Measurements from ENCODE around the gene CERS3. TPM values are rescaled to one million over a fixed set of nuclear protein-coding genes. Genes with fewer than 3 reads are reported as not detected.

The CERS3 gene
- total RNA-seq, 1 donor from 2014 or later, result 0.52 TPM

GRCh38 chr15:100560323-100560722 lies 31.6 kb upstream of the CERS3 start:
- no peak overlapping the region for H3K4me3 ChIP-seq (ENCODE audit: low read length in 3 of 3)
- no peaks in the 10 kb centered on the region for H3K27me3 ChIP-seq (ENCODE audit: control insufficient read depth in 3 of 3, insufficient read depth in 3 of 3, low read length in 3 of 3)
- H3K4me1 ChIP-seq (ENCODE audit: control insufficient read depth in 3 of 3, insufficient read depth in 3 of 3, low read length in 3 of 3), result peaks cover 0 to 3% (median 0%) of the 10 kb centered on the region in 3 donors
- H3K36me3 ChIP-seq (ENCODE audit: control insufficient read depth in 3 of 3, insufficient read depth in 3 of 3, low read length in 3 of 3), result no peaks in the 10 kb centered on the region
- H3K9me3 ChIP-seq (ENCODE audit: control insufficient read depth in 3 of 3, low read length in 3 of 3), result no peaks in the 10 kb centered on the region
- no peak overlapping the region for H3K9ac ChIP-seq (ENCODE audit: low read depth in 1 of 3, low read length in 3 of 3)
- H3K27ac ChIP-seq (ENCODE audit: low read depth, low read length), result no peak overlapping the region

GRCh38 chr15:100559330-100559729 lies 30.6 kb upstream of the CERS3 start:
- Histone ChIP-seq H3K9ac (ENCODE audit: low read depth in 1 of 3, low read length in 3 of 3) (no peak overlapping the region), H3K27me3 (ENCODE audit: control insufficient read depth in 3 of 3, insufficient read depth in 3 of 3, low read length in 3 of 3) (no peaks in the 10 kb centered on the region), H3K27ac (ENCODE audit: low read depth, low read length) (no peak overlapping the region), H3K36me3 (ENCODE audit: control insufficient read depth in 3 of 3, insufficient read depth in 3 of 3, low read length in 3 of 3) (no peaks in the 10 kb centered on the region), H3K4me3 (ENCODE audit: low read length in 3 of 3) (no peak overlapping the region), H3K4me1 (ENCODE audit: control insufficient read depth in 3 of 3, insufficient read depth in 3 of 3, low read length in 3 of 3) (peaks cover 0 to 3% (median 0%) of the 10 kb centered on the region in 3 donors), H3K9me3 (ENCODE audit: control insufficient read depth in 3 of 3, low read length in 3 of 3) (no peaks in the 10 kb centered on the region)

- Histone ChIP-seq H3K4me1 (ENCODE audit: control insufficient read depth in 3 of 3, insufficient read depth in 3 of 3, low read length in 3 of 3) (peaks cover 0 to 3% (median 0%) of the 10 kb centered on the region in 3 donors), H3K27me3 (ENCODE audit: control insufficient read depth in 3 of 3, insufficient read depth in 3 of 3, low read length in 3 of 3) (no peaks in the 10 kb centered on the region), H3K9me3 (ENCODE audit: control insufficient read depth in 3 of 3, low read length in 3 of 3) (no peaks in the 10 kb centered on the region), H3K9ac (ENCODE audit: low read depth in 1 of 3, low read length in 3 of 3) (no peak overlapping the region), H3K27ac (ENCODE audit: low read depth, low read length) (no peak overlapping the region), H3K4me3 (ENCODE audit: low read length in 3 of 3) (no peak overlapping the region), H3K36me3 (ENCODE audit: control insufficient read depth in 3 of 3, insufficient read depth in 3 of 3, low read length in 3 of 3) (no peaks in the 10 kb centered on the region)
These were observed 30.1 kb upstream of the CERS3 start for GRCh38 chr15:100558771-100559254.

- Histone ChIP-seq H3K27me3 (ENCODE audit: control insufficient read depth in 3 of 3, insufficient read depth in 3 of 3, low read length in 3 of 3) (no peaks in the 10 kb centered on the region), H3K9me3 (ENCODE audit: control insufficient read depth in 3 of 3, low read length in 3 of 3) (no peaks in the 10 kb centered on the region), H3K36me3 (ENCODE audit: control insufficient read depth in 3 of 3, insufficient read depth in 3 of 3, low read length in 3 of 3) (no peaks in the 10 kb centered on the region), H3K27ac (ENCODE audit: low read depth, low read length) (no peak overlapping the region), H3K9ac (ENCODE audit: low read depth in 1 of 3, low read length in 3 of 3) (no peak overlapping the region), H3K4me3 (ENCODE audit: low read length in 3 of 3) (no peak overlapping the region), H3K4me1 (ENCODE audit: control insufficient read depth in 3 of 3, insufficient read depth in 3 of 3, low read length in 3 of 3) (no peaks in the 10 kb centered on the region)
These were observed 24.7 kb upstream of the CERS3 start for GRCh38 chr15:100553468-100553867.

GRCh38 chr15:100547961-100548360 lies 19.2 kb upstream of the CERS3 start:
- no peaks in the 10 kb centered on the region for H3K4me1 ChIP-seq (ENCODE audit: control insufficient read depth in 3 of 3, insufficient read depth in 3 of 3, low read length in 3 of 3)
- H3K9ac ChIP-seq (ENCODE audit: low read depth in 1 of 3, low read length in 3 of 3), result no peak overlapping the region
- no peak overlapping the region for H3K4me3 ChIP-seq (ENCODE audit: low read length in 3 of 3)
- peaks cover 0 to 7% (median 0%) of the 10 kb centered on the region in 3 donors for H3K27me3 ChIP-seq (ENCODE audit: control insufficient read depth in 3 of 3, insufficient read depth in 3 of 3, low read length in 3 of 3)
- no peaks in the 10 kb centered on the region for H3K9me3 ChIP-seq (ENCODE audit: control insufficient read depth in 3 of 3, low read length in 3 of 3)
- H3K27ac ChIP-seq (ENCODE audit: low read depth, low read length), result no peak overlapping the region
- no peaks in the 10 kb centered on the region for H3K36me3 ChIP-seq (ENCODE audit: control insufficient read depth in 3 of 3, insufficient read depth in 3 of 3, low read length in 3 of 3)

GRCh38 chr15:100544946-100545345 lies 16.2 kb upstream of the CERS3 start:
- Histone ChIP-seq H3K9ac (ENCODE audit: low read depth in 1 of 3, low read length in 3 of 3) (no peak overlapping the region), H3K27ac (ENCODE audit: low read depth, low read length) (no peak overlapping the region), H3K27me3 (ENCODE audit: control insufficient read depth in 3 of 3, insufficient read depth in 3 of 3, low read length in 3 of 3) (peaks cover 0 to 7% (median 0%) of the 10 kb centered on the region in 3 donors), H3K4me1 (ENCODE audit: control insufficient read depth in 3 of 3, insufficient read depth in 3 of 3, low read length in 3 of 3) (no peaks in the 10 kb centered on the region), H3K4me3 (ENCODE audit: low read length in 3 of 3) (no peak overlapping the region), H3K9me3 (ENCODE audit: control insufficient read depth in 3 of 3, low read length in 3 of 3) (no peaks in the 10 kb centered on the region), H3K36me3 (ENCODE audit: control insufficient read depth in 3 of 3, insufficient read depth in 3 of 3, low read length in 3 of 3) (no peaks in the 10 kb centered on the region)

GRCh38 chr15:100544338-100544841 lies 15.6 kb upstream of the CERS3 start:
- no peak overlapping the region for H3K9ac ChIP-seq (ENCODE audit: low read depth in 1 of 3, low read length in 3 of 3)
- peaks cover 0 to 7% (median 0%) of the 10 kb centered on the region in 3 donors for H3K27me3 ChIP-seq (ENCODE audit: control insufficient read depth in 3 of 3, insufficient read depth in 3 of 3, low read length in 3 of 3)
- no peaks in the 10 kb centered on the region for H3K4me1 ChIP-seq (ENCODE audit: control insufficient read depth in 3 of 3, insufficient read depth in 3 of 3, low read length in 3 of 3)
- H3K4me3 ChIP-seq (ENCODE audit: low read length in 3 of 3), result no peak overlapping the region
- H3K9me3 ChIP-seq (ENCODE audit: control insufficient read depth in 3 of 3, low read length in 3 of 3), result no peaks in the 10 kb centered on the region
- no peaks in the 10 kb centered on the region for H3K36me3 ChIP-seq (ENCODE audit: control insufficient read depth in 3 of 3, insufficient read depth in 3 of 3, low read length in 3 of 3)
- no peak overlapping the region for H3K27ac ChIP-seq (ENCODE audit: low read depth, low read length)

GRCh38 chr15:100542290-100542689 lies 13.5 kb upstream of the CERS3 start:
- H3K9me3 ChIP-seq (ENCODE audit: control insufficient read depth in 3 of 3, low read length in 3 of 3), result no peaks in the 10 kb centered on the region
- no peaks in the 10 kb centered on the region for H3K36me3 ChIP-seq (ENCODE audit: control insufficient read depth in 3 of 3, insufficient read depth in 3 of 3, low read length in 3 of 3)
- H3K9ac ChIP-seq (ENCODE audit: low read depth in 1 of 3, low read length in 3 of 3), result no peak overlapping the region
- H3K27me3 ChIP-seq (ENCODE audit: control insufficient read depth in 3 of 3, insufficient read depth in 3 of 3, low read length in 3 of 3), result peaks cover 0 to 7% (median 0%) of the 10 kb centered on the region in 3 donors
- H3K27ac ChIP-seq (ENCODE audit: low read depth, low read length), result no peak overlapping the region
- no peaks in the 10 kb centered on the region for H3K4me1 ChIP-seq (ENCODE audit: control insufficient read depth in 3 of 3, insufficient read depth in 3 of 3, low read length in 3 of 3)
- no peak overlapping the region for H3K4me3 ChIP-seq (ENCODE audit: low read length in 3 of 3)

- Histone ChIP-seq H3K27ac (ENCODE audit: low read depth, low read length) (no peak overlapping the region), H3K4me3 (ENCODE audit: low read length in 3 of 3) (no peak overlapping the region), H3K9ac (ENCODE audit: low read depth in 1 of 3, low read length in 3 of 3) (no peak overlapping the region), H3K9me3 (ENCODE audit: control insufficient read depth in 3 of 3, low read length in 3 of 3) (no peaks in the 10 kb centered on the region), H3K27me3 (ENCODE audit: control insufficient read depth in 3 of 3, insufficient read depth in 3 of 3, low read length in 3 of 3) (no peaks in the 10 kb centered on the region), H3K4me1 (ENCODE audit: control insufficient read depth in 3 of 3, insufficient read depth in 3 of 3, low read length in 3 of 3) (no peaks in the 10 kb centered on the region), H3K36me3 (ENCODE audit: control insufficient read depth in 3 of 3, insufficient read depth in 3 of 3, low read length in 3 of 3) (no peaks in the 10 kb centered on the region)
These were observed 8.6 kb upstream of the CERS3 start for GRCh38 chr15:100537331-100537730.

GRCh38 chr15:100536733-100537132 lies 8.0 kb upstream of the CERS3 start:
- Histone ChIP-seq H3K9ac (ENCODE audit: low read depth in 1 of 3, low read length in 3 of 3) (no peak overlapping the region), H3K27ac (ENCODE audit: low read depth, low read length) (no peak overlapping the region), H3K36me3 (ENCODE audit: control insufficient read depth in 3 of 3, insufficient read depth in 3 of 3, low read length in 3 of 3) (no peaks in the 10 kb centered on the region), H3K9me3 (ENCODE audit: control insufficient read depth in 3 of 3, low read length in 3 of 3) (no peaks in the 10 kb centered on the region), H3K4me3 (ENCODE audit: low read length in 3 of 3) (no peak overlapping the region), H3K27me3 (ENCODE audit: control insufficient read depth in 3 of 3, insufficient read depth in 3 of 3, low read length in 3 of 3) (no peaks in the 10 kb centered on the region), H3K4me1 (ENCODE audit: control insufficient read depth in 3 of 3, insufficient read depth in 3 of 3, low read length in 3 of 3) (no peaks in the 10 kb centered on the region)

All from skeletal muscle tissue (tissue), 4 donors.